Stimulated activated CD4-positive, alpha-beta T cell treated with anti-CD3 and anti-CD28 coated beads, Interleukin-15, amount 100 ng/mL, for 1 hour (primary cell): Measurements from ENCODE around the gene TTLL11.

ENCODE experiments used
- DNase-seq, 2 donors: peaks; one replicate each; pipeline ENCODE4 v3.0.0-alpha.2; 2020; ENCODE audit warnings: low read depth in 1 of 2, low spot score in 1 of 2

Gene TTLL11

GRCh38 chr9:121818841-121819427, 274.2 kb downstream of the TTLL11 start:
- DNase-seq, result no peak

- no peak for DNase-seq
These were observed 275.0 kb downstream of the TTLL11 start for GRCh38 chr9:121818016-121818661.

- no peak for DNase-seq
These were observed 275.6 kb downstream of the TTLL11 start for GRCh38 chr9:121817476-121817875.

GRCh38 chr9:121816845-121817450, 276.2 kb downstream of the TTLL11 start:
- DNase-seq, result no peak

- DNase-seq, result no peak
These were observed 276.7 kb downstream of the TTLL11 start for GRCh38 chr9:121816449-121816817.

- DNase-seq, result no peak
These were observed 277.3 kb downstream of the TTLL11 start for GRCh38 chr9:121815546-121816448.

- DNase-seq, result no peak
These were observed 278.0 kb downstream of the TTLL11 start for GRCh38 chr9:121815084-121815483.

- no peak for DNase-seq
These were observed 278.5 kb downstream of the TTLL11 start for GRCh38 chr9:121814594-121814993.

- no peak for DNase-seq
These were observed 279.4 kb downstream of the TTLL11 start for GRCh38 chr9:121813519-121814210.

- DNase-seq, result no peak
These were observed 280.9 kb downstream of the TTLL11 start for GRCh38 chr9:121812159-121812735.

- DNase-seq, result no peak
These were observed 281.4 kb downstream of the TTLL11 start for GRCh38 chr9:121811751-121812150.

- no peak for DNase-seq
These were observed 282.0 kb downstream of the TTLL11 start for GRCh38 chr9:121811140-121811539.

- no peak for DNase-seq
These were observed 282.6 kb downstream of the TTLL11 start for GRCh38 chr9:121810489-121810888.

- DNase-seq, result no peak
These were observed 283.6 kb downstream of the TTLL11 start for GRCh38 chr9:121809356-121810050.

GRCh38 chr9:121808781-121809180, 284.3 kb downstream of the TTLL11 start:
- DNase-seq, result no peak

- DNase-seq, result no peak
These were observed 285.3 kb downstream of the TTLL11 start for GRCh38 chr9:121807823-121808278.

- DNase-seq, result no peak
These were observed 285.9 kb downstream of the TTLL11 start for GRCh38 chr9:121807069-121807822.

GRCh38 chr9:121802753-121803152, 290.4 kb downstream of the TTLL11 start:
- no peak for DNase-seq

GRCh38 chr9:121801579-121801978, 291.5 kb downstream of the TTLL11 start:
- no peak for DNase-seq
